Testis (tissue), 2 donors: ENCODE measurements around the gene SZT2.

Experiments
- POLR2A ChIP-seq: fragments of 450-650 bp; IDR thresholded peaks from one replicate; pipeline ENCODE4 v1.6.1; 2017; ENCODE audit warnings: antibody characterized with exemption, mild to moderate bottlenecking, moderate library complexity
- TF ChIP-seq, protein P1 (sequence below), 3 experiments: fragments of 450-650 bp in 2 of 3; fragments of 200-600 bp in 1 of 3; sonication (generic) in 1 of 3; IDR thresholded peaks; one replicate each; pipeline ENCODE4 v1.5.1; 2016 to 2019; ENCODE audit warnings: antibody characterized with exemption in 3 of 3, mild to moderate bottlenecking in 2 of 3, moderate library complexity in 1 of 3

GRCh38 chr1:43430831-43431230 lies 41.1 kb downstream of the SZT2 start:
- TF ChIP-seq, protein P1, sequence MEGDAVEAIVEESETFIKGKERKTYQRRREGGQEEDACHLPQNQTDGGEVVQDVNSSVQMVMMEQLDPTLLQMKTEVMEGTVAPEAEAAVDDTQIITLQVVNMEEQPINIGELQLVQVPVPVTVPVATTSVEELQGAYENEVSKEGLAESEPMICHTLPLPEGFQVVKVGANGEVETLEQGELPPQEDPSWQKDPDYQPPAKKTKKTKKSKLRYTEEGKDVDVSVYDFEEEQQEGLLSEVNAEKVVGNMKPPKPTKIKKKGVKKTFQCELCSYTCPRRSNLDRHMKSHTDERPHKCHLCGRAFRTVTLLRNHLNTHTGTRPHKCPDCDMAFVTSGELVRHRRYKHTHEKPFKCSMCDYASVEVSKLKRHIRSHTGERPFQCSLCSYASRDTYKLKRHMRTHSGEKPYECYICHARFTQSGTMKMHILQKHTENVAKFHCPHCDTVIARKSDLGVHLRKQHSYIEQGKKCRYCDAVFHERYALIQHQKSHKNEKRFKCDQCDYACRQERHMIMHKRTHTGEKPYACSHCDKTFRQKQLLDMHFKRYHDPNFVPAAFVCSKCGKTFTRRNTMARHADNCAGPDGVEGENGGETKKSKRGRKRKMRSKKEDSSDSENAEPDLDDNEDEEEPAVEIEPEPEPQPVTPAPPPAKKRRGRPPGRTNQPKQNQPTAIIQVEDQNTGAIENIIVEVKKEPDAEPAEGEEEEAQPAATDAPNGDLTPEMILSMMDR (IDR thresholded peaks at IDR 0.05) = no peak
- no peak for TF ChIP-seq POLR2A
